SK-N-SH (cell line): ENCODE data around the gene C20orf144. TPM values are rescaled to one million over a fixed set of nuclear protein-coding genes. Genes with fewer than 3 reads are reported as not detected.
"Not testable (repeated sequence)": the region's sequence is repeated elsewhere in the genome, so short reads cannot be mapped to it uniquely, and the experiment has no call there.

Source experiments
- CTCF ChIA-PET: fragments of 300-600, 350-600 bp; formaldehyde crosslinking; extraction: SDS; loops from one replicate; lab custom pipeline; 2021; lab: Yijun Ruan, JAX
- POLR2A ChIA-PET: fragments of 350-600 bp; sonication (Branson Sonifier 250); formaldehyde crosslinking; extraction: SDS; loops from one replicate; lab custom pipeline; 2020; ENCODE audit warnings: antibody characterized with exemption, inconsistent platforms; lab: Yijun Ruan, JAX
- DNase-seq: peaks from one replicate; pipeline ENCODE4 v3.0.0; 2012
- H2AFZ ChIP-seq: fragments of 200-600 bp; sonication (generic); 2 replicates; pipeline ENCODE4 v1.8.1; 2016; ENCODE audit warnings: antibody characterized with exemption, mild to moderate bottlenecking, low read depth
- H3F3A ChIP-seq: fragments of 200-600 bp; sonication (generic); replicated peaks from 2 replicates; pipeline ENCODE3; 2016; ENCODE audit warnings: antibody characterized with exemption, mild to moderate bottlenecking; ENCODE audit not compliant: insufficient read depth
- H3K27ac ChIP-seq, 2 experiments: fragments of 200-500 bp in 1 of 2; fragments of 200-600 bp in 1 of 2; sonication (Bioruptor generic) in 1 of 2; sonication (generic), shearing (Covaris generic) in 1 of 2; 2 replicates each; pipeline versions ENCODE4 v1.5.1 to v1.6.1; 2014 to 2016; ENCODE audit warnings: low read depth in 2 of 2, inconsistent platforms in 1 of 2, low read length in 1 of 2, mild to moderate bottlenecking in 1 of 2, mixed read lengths in 1 of 2
- H3K27me3 ChIP-seq: fragments of 200-600 bp; sonication (generic), shearing (Covaris generic); 2 replicates; pipeline ENCODE4 v1.6.1; 2016; ENCODE audit warnings: mixed run types; ENCODE audit not compliant: insufficient read depth
- H3K36me3 ChIP-seq, 2 experiments: fragments of 200-500 bp in 1 of 2; fragments of 200-600 bp in 1 of 2; sonication (Bioruptor generic) in 1 of 2; sonication (generic) in 1 of 2; replicated peaks in 1 of 2; 2 replicates each; pipeline versions ENCODE3 to v1.5.1; 2014 to 2016; ENCODE audit warnings: low read length in 1 of 2, mild to moderate bottlenecking in 1 of 2; ENCODE audit not compliant: insufficient read depth in 2 of 2, control insufficient read depth in 1 of 2
- H3K4me1 ChIP-seq, 2 experiments: fragments of 200-500 bp in 1 of 2; fragments of 200-600 bp in 1 of 2; sonication (Bioruptor generic) in 1 of 2; sonication (generic), shearing (Covaris generic) in 1 of 2; 2 replicates each; pipeline versions ENCODE4 v1.5.1 to v1.6.1; 2014 to 2016; ENCODE audit warnings: low read depth in 1 of 2, low read length in 1 of 2, mixed run types in 1 of 2; ENCODE audit not compliant: insufficient read depth in 2 of 2, control insufficient read depth in 1 of 2
- H3K4me2 ChIP-seq: fragments of 200-600 bp; sonication (generic), shearing (Covaris generic); 2 replicates; pipeline ENCODE4 v1.6.1; 2017; ENCODE audit warnings: mixed run types
- H3K4me3 ChIP-seq, 2 experiments: fragments of 200-500 bp in 1 of 2; fragments of 200-600 bp in 1 of 2; sonication (Bioruptor generic) in 1 of 2; sonication (generic), shearing (Covaris generic) in 1 of 2; 2 replicates each; pipeline versions ENCODE4 v1.5.1 to v1.8.1; 2014 to 2016; ENCODE audit warnings: low read depth in 2 of 2, inconsistent platforms in 1 of 2, low read length in 1 of 2, mild to moderate bottlenecking in 1 of 2, mixed read lengths in 1 of 2, moderate library complexity in 1 of 2
- H3K79me2 ChIP-seq: fragments of 200-600 bp; sonication (generic); 2 replicates; pipeline ENCODE4 v1.8.1; 2017; ENCODE audit warnings: mild to moderate bottlenecking; ENCODE audit not compliant: insufficient read depth
- H3K9ac ChIP-seq: fragments of 200-600 bp; sonication (generic); 2 replicates; pipeline ENCODE4 v1.6.1; 2017; ENCODE audit warnings: mixed run types
- H3K9me2 ChIP-seq: fragments of 200-600 bp; sonication (generic); 2 replicates; pipeline ENCODE4 v1.6.1; 2017; ENCODE audit warnings: mixed run types
- H3K9me3 ChIP-seq: fragments of 200-600 bp; sonication (generic); 2 replicates; pipeline ENCODE4 v1.6.1; 2017; ENCODE audit warnings: mixed run types, mild to moderate bottlenecking, moderate library complexity
- H4K20me1 ChIP-seq: fragments of 200-600 bp; sonication (generic); 2 replicates; pipeline ENCODE4 v1.6.1; 2017; ENCODE audit warnings: mild to moderate bottlenecking, mixed run types; ENCODE audit not compliant: insufficient read depth
- EZH2phosphoT487 ChIP-seq: fragments of 200-600 bp; sonication (generic); IDR thresholded peaks from 2 replicates; pipeline ENCODE4 v1.6.1; 2017; ENCODE audit warnings: low read depth, mixed run types, mild to moderate bottlenecking, antibody characterized with exemption, moderate library complexity, borderline replicate concordance
- FOXM1 ChIP-seq: IDR thresholded peaks from 2 replicates; pipeline ENCODE4 v1.4.0; 2012; ENCODE audit warnings: low read depth, mild to moderate bottlenecking
- GATA2 ChIP-seq: sonication (generic); formaldehyde crosslinking; IDR thresholded peaks from 2 replicates; pipeline ENCODE4 v1.5.0; 2020; ENCODE audit warnings: mild to moderate bottlenecking, missing genetic modification reagents
- JUND ChIP-seq: IDR thresholded peaks from 2 replicates; pipeline ENCODE4 v1.4.0; 2012
- POLR2AphosphoS5 ChIP-seq: IDR thresholded peaks from 2 replicates; pipeline ENCODE4 v1.6.1; 2012; ENCODE audit warnings: low read depth, low read length
- REST ChIP-seq: IDR thresholded peaks from 2 replicates; pipeline ENCODE4 v1.6.1; 2012; ENCODE audit warnings: mild to moderate bottlenecking, low read depth, low read length, moderate library complexity
- RFX5 ChIP-seq: IDR thresholded peaks from 2 replicates; pipeline ENCODE4 v1.6.1; 2012; ENCODE audit warnings: mild to moderate bottlenecking, improper control_type of control experiment, low read length
- SIN3A ChIP-seq: IDR thresholded peaks from 2 replicates; pipeline ENCODE4 v1.6.1; 2012; ENCODE audit warnings: low read depth, mild to moderate bottlenecking, low read length, moderate library complexity, borderline replicate concordance
- TAF1 ChIP-seq: IDR thresholded peaks from 2 replicates; pipeline ENCODE4 v1.6.1; 2012; ENCODE audit warnings: low read depth, mild to moderate bottlenecking, low read length, moderate library complexity, borderline replicate concordance
- TCF12 ChIP-seq: IDR thresholded peaks from 2 replicates; pipeline ENCODE4 v1.4.0; 2012
- WGBS: methylation state at CpG from one replicate; pipeline ENCODE4 v1.1.6; 2017; ENCODE audit warnings: low lambda C conversion rate; 5-methylcytosine and 5-hydroxymethylcytosine counted together
- polyA plus RNA-seq, 3 experiments: library from polyadenylated mRNA; depleted of rRNA; stranded (reverse); fragments of >200 nt; gene quantifications; 2 replicates each; pipeline ENCODE4 v1.2.3, GENCODE V29; 2012

C20orf144 gene
- polyA plus RNA-seq, 1 of the 3 experiments (the other 2 are of a cell fraction), result 0.12 TPM

GRCh38 chr20:33646191-33646590 lies 15.9 kb upstream of the C20orf144 start:
- peaks cover 32% of the 10 kb centered on the region for H4K20me1 ChIP-seq
- POLR2A ChIA-PET, result interaction anchor here (1.7 kb wide), 1 partner anchor 21 kb away, joined by 4 read pairs; the partner anchor contains the start of gene ACTL10
- peaks cover 16% of the 10 kb centered on the region for H3F3A ChIP-seq
- CTCF ChIA-PET, result no interaction called here
- no peaks in the 10 kb centered on the region for H3K79me2 ChIP-seq
- no peaks in the 10 kb centered on the region for H3K9me2 ChIP-seq
- H3K4me1 ChIP-seq, result peaks cover 13 to 44% of the 10 kb centered on the region in 2 experiments; a peak in 3 of 4 replicates
- no peak overlapping the region for H3K4me3 ChIP-seq
- no peaks in the 10 kb centered on the region for H3K27me3 ChIP-seq
- no peak overlapping the region for H3K4me2 ChIP-seq
- 95% methylated on average over 5 of the region's 5 CpGs for WGBS
- H3K9me3 ChIP-seq, result no peaks in the 10 kb centered on the region
- no peak for DNase-seq
- no peak for TF ChIP-seq GATA2 (CRISPR knock-in tag)
- no peak for TF ChIP-seq RFX5
- TF ChIP-seq SIN3A, result no peak
- no peak for TF ChIP-seq FOXM1
- no peak for TF ChIP-seq REST
- TF ChIP-seq JUND, result no peak
- TF ChIP-seq POLR2AphosphoS5, result no peak
- TF ChIP-seq TAF1, result no peak
- TF ChIP-seq TCF12, result no peak
- no peak for TF ChIP-seq EZH2phosphoT487
- H2AFZ ChIP-seq, result no peak overlapping the region
- H3K27ac ChIP-seq, result no peak overlapping the region
- peaks cover 7 to 23% of the 10 kb centered on the region in 2 experiments for H3K36me3 ChIP-seq
- H3K9ac ChIP-seq, result no peak overlapping the region

- not testable (repeated sequence) for H3K9me2 ChIP-seq, H3K9ac ChIP-seq, H3K79me2 ChIP-seq, H3K27me3 ChIP-seq, H2AFZ ChIP-seq, H3K4me3 ChIP-seq, DNase-seq, H3K4me2 ChIP-seq, H3K9me3 ChIP-seq
- ChIA-PET CTCF (interaction anchor here (1.0 to 3.4 kb wide), 3 partner anchors 70 to 190 kb away, joined by 3 to 20 read pairs (median 16); no protein-coding TSS in a partner anchor), POLR2A (interaction anchor here (1.7 kb wide), 1 partner anchor 20 kb away, joined by 4 read pairs; the partner anchor contains the start of gene ACTL10)
- H3K4me1 ChIP-seq, result peaks cover 13 to 51% of the 10 kb centered on the region in 2 experiments; a peak in 3 of 4 replicates
- H4K20me1 ChIP-seq, result peaks cover 32% of the 10 kb centered on the region
- peak overlapping the region in 1 of 2 experiments; percentile 0; a peak in 1 of 4 replicates for H3K27ac ChIP-seq
- H3K36me3 ChIP-seq, result peaks cover 3 to 16% of the 10 kb centered on the region in 2 experiments
- peaks cover 16% of the 10 kb centered on the region for H3F3A ChIP-seq
- 97% methylated on average over 14 of the region's 14 CpGs for WGBS
- peak; percentile 89 for TF ChIP-seq REST
Measured at GRCh38 chr20:33646959-33647602, 15.0 kb upstream of the C20orf144 start.
